Medulla oblongata (tissue), 1 donor: Measurements from ENCODE around the gene ANTXR1.

Source experiments
- DNase-seq: peaks from one replicate; pipeline ENCODE4 v3.0.0-alpha.2; 2015; ENCODE audit errors: extremely low spot score

ANTXR1 gene

GRCh38 chr2:69096326-69097095, 83.5 kb downstream of the ANTXR1 start:
- no peak for DNase-seq

GRCh38 chr2:69097148-69097610, 84.2 kb downstream of the ANTXR1 start:
- peak; percentile 65 for DNase-seq

GRCh38 chr2:69097891-69098655, 85.1 kb downstream of the ANTXR1 start:
- DNase-seq, result no peak

DNA sequence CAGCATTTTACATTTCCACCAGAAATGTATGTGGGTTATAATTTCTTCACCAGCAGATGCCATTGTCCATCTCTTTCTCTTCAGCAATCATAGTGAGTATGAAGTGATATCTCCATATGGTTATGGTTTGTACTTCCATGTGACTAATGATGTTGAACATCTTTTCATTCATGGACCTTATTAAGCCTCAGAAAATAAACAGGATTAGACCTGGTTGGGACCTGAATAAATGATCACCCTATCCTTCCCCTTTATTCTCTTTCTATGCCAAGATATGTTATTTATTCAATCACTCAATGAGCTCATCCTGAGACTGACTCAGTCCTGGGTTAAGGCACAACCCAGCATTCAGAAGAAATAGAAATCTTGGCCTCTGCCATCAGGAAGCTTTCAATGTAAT, 86.6 kb downstream of the ANTXR1 start:
- DNase-seq, result no peak

- DNase-seq, result peak; percentile 24
These were observed 87.3 kb downstream of the ANTXR1 start for GRCh38 chr2:69100220-69100723.

- DNase-seq, result no peak
These were observed 89.1 kb downstream of the ANTXR1 start for GRCh38 chr2:69102041-69102593.

- DNase-seq, result no peak
These were observed 90.4 kb downstream of the ANTXR1 start for GRCh38 chr2:69103419-69103818.

DNA sequence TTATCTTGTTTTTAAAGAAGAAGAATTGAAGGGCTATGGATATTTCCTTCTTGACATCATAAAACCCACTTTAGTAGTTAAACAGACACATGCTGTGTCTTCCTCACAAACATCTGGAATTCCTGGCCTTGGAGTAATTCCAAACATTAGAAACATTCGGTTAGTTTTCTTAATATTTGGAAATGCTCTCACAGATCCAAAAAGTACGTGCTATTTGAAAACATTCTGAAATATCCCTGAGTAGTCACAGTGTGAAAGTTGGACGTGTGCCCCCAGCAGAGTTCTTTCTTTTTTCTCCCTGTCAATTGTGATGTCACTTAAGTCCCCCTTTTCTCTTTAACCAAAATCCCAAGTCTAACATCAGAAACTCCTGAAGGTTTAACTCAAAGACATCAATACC, 91.3 kb downstream of the ANTXR1 start:
- DNase-seq, result no peak

- no peak for DNase-seq
These were observed 96.3 kb downstream of the ANTXR1 start for GRCh38 chr2:69109255-69109654.

DNA sequence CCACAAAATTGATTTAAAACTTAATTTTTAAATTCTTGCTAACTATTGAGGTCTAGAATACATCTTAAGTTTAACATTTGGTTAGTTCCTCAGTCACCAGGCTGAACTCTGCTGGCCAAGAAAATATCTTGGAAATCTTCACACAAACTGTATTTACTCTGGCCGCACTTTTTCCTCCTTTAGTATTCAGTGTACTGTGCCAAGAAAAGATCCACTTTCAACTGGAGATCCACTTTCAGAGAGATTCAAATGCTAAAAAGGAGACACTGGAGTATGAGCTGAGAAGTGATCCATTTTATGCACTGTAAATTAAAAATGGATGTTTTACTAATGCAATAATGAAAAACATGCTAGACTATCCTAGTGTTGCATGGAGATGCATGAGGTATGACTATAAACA, 98.1 kb downstream of the ANTXR1 start:
- DNase-seq, result no peak

DNA sequence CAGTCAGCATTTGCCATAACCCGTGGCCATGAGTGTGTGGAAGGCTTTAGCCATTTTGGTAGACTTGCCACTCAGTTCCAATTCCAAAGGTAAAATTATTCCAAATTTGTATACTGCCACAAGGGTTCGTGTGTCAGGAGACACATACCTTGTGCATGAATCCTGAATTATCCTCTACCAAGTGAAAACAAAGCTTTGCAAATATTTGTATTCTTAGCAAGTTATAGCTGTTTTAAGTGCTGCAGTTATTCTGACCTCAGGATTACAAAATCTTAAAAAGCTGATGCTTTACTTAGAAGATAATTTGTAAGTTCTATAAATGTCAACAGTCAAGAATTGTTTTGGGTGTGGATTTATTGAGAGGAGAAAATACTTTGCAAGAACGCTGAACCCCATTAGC, 100.6 kb downstream of the ANTXR1 start:
- no peak for DNase-seq

GRCh38 chr2:69114534-69114933, 101.6 kb downstream of the ANTXR1 start:
- no peak for DNase-seq

GRCh38 chr2:69116438-69116837, 103.5 kb downstream of the ANTXR1 start:
- DNase-seq, result no peak

DNA sequence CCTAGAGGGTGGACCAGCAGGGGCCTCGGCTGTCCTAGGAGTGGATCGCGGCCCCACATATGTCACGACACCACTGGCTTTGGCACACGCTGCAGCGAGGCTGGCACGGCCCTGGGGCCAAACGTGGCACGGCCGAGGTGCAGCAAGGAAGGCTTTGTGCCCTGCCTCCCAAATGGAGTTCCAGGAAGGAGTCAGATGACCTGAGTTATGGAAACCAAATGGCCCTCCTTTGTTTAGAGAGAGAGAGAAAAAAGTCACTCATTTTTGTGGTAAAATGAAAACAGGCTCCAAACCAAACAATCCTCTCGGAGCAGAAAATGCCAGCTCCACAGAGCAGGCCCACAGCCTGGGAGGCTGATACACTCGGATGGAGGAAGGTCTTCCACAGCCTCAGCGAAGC, 105.6 kb downstream of the ANTXR1 start:
- no peak for DNase-seq

DNA sequence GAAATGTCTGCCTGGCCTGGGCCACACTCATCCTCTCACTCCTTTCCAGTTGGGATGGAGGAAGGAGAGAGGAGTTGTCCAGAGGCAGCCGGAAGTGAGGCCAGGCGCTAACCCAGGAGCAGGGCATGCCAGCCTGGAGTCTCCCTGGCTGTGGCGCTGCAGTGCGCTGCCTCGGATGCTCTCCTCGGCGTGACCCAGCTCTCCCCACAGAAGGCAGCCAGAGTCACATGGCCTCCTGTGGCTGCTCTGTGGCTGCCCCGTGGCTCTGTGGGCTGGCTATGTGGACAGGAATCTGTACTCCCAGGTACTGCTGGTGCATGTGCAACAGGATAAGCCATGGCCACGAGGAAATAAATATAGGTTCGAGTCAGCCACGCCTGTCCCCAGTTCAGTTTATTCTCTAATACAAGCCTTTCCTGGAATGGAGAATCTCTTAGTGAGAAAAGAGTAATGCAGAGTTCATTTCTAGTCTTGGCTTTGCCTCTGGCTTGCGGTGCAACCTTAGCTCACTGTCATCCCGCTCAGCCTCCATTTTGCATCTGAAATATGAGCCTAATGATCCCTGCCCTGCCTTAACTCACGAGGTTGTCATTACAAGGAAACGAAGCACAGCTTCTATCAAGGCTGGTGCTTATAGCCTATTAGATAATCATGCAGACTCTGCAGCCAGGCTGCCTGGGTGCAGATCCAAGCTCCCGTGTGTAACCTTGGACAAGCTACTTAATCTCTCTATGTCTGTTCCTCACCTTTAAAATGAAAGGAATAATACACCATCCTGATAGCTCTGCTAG, 106.3 kb downstream of the ANTXR1 start:
- DNase-seq, result no peak

DNA sequence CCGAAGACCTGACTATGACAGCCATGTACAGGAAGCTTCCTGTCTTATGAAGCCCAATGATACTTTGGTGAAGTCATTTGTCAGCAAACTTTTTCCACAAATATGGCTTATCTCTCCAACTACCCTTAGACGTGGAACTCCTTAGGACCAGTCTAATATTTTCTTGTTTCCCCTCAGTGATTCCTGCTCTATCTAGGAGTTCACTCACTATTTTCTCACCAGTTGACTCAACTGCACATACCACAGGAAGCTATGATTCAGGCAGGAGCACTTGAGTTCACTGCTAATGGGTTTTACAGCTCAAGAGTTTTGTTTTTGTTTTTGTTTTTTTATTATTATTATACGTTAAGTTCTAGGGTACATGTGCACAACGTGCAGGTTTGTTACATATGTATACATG, 109.3 kb downstream of the ANTXR1 start:
- DNase-seq, result no peak

GRCh38 chr2:69123182-69123581, 110.2 kb downstream of the ANTXR1 start:
- DNase-seq, result no peak

DNA sequence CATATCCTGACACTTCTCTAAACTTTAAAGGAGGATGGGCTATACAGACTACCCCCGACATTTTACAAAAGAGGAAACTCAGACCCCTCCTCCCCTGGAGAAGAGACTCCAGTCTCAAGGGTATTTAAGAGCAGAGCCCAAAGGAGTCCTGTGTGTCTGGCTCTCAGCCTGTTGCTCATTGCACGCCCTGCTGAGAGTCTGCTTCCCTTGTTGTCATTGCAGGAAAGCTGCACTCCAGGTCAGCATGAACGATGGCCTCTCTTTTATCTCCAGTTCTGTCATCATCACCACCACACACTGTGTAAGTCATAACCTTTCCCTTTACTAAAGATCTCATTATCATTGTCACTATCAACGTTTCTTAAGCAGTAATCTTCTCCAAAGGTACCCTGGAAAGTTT, 111.4 kb downstream of the ANTXR1 start:
- DNase-seq, result no peak

- DNase-seq, result no peak
These were observed 112.8 kb downstream of the ANTXR1 start for GRCh38 chr2:69125816-69126215.

GRCh38 chr2:69126341-69126740, 113.4 kb downstream of the ANTXR1 start:
- no peak for DNase-seq

DNA sequence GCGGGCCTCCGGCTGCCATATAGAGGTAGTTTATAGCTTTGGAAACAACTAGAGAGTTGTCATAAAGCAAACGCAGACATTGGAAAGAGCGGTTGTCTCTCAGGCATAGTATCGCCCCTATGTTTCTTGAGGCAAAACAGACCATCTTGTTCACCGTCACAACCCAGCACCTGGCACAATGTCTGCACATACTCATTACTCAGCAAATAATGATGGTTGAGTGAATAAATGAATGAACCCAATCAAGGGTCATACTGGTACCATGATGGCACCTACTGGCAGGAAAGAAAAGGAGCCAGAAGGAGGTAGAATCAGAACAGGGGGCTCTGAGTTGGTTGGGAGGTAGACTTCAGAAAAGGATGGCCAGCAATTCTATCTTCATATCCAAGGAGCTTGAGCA, 118.5 kb downstream of the ANTXR1 start:
- no peak for DNase-seq
